Panc1 (cell line): ENCODE measurements around the gene BBS1. TPM values are rescaled to one million over a fixed set of nuclear protein-coding genes. Genes with fewer than 3 reads are reported as not detected.

Experiments
- ATAC-seq: fragments of 200-7000 bp; cut with Tn5 transposase; 2 replicates; pipeline ENCODE4 v1.9.1; 2020; ENCODE audit warnings: mild to moderate bottlenecking, moderate library complexity
- BruUV-seq: library from RNA; stranded (reverse); fragments of 400-500 nt; replicated peaks from 2 replicates; lab custom pipeline; 2021; lab: Mats Ljungman, UMichigan
- CTCF ChIA-PET: fragments of 300-600 bp; sonication (Branson Sonifier 250); formaldehyde crosslinking; loops from one replicate; lab custom pipeline; 2022; ENCODE audit warnings: antibody characterized with exemption; lab: Charles Lee
- POLR2A ChIA-PET: fragments of 300-600 bp; sonication (Branson Sonifier 250); formaldehyde crosslinking; loops from one replicate; lab custom pipeline; 2022; ENCODE audit warnings: antibody characterized with exemption; lab: Charles Lee
- DNase-seq: peaks from one replicate; pipeline ENCODE4 v3.0.0-alpha.2; 2010; ENCODE audit warnings: low read depth, low spot score
- H3K27ac ChIP-seq: 2 replicates; pipeline ENCODE4 v1.5.1; 2011; ENCODE audit warnings: mild to moderate bottlenecking, low read length, inconsistent platforms
- H3K27me3 ChIP-seq: fragments of 200-500 bp; sonication (Bioruptor generic); 2 replicates; pipeline ENCODE4 v1.6.0; 2014; ENCODE audit warnings: low read length, inconsistent platforms; ENCODE audit not compliant: control insufficient read depth, insufficient read depth
- H3K36me3 ChIP-seq: fragments of 200-500 bp; sonication (Bioruptor generic); 2 replicates; pipeline ENCODE4 v1.5.1; 2014; ENCODE audit warnings: inconsistent platforms, mild to moderate bottlenecking, low read length, moderate library complexity; ENCODE audit not compliant: control insufficient read depth, insufficient read depth
- H3K4me1 ChIP-seq: 2 replicates; pipeline ENCODE4 v1.5.1; 2011; ENCODE audit warnings: inconsistent platforms, mild to moderate bottlenecking, low read length, moderate library complexity; ENCODE audit not compliant: control insufficient read depth, insufficient read depth
- H3K4me3 ChIP-seq, 2 experiments: 2 replicates each; pipeline ENCODE4 v1.5.1; 2011 to 2012; ENCODE audit warnings: low read depth in 2 of 2, low read length in 2 of 2, mild to moderate bottlenecking in 2 of 2, inconsistent platforms in 1 of 2, moderate library complexity in 1 of 2
- H3K9me3 ChIP-seq: fragments of 200-500 bp; sonication (Bioruptor generic); 2 replicates; pipeline ENCODE4 v1.5.1; 2014; ENCODE audit warnings: low read depth, mild to moderate bottlenecking, inconsistent platforms, low read length, moderate library complexity; ENCODE audit not compliant: control insufficient read depth, insufficient read depth
- CTCF ChIP-seq: fragments of 450-650 bp; IDR thresholded peaks from 2 replicates; pipeline ENCODE4 v1.5.1; 2017; ENCODE audit warnings: mild to moderate bottlenecking
- POLR2AphosphoS5 ChIP-seq: IDR thresholded peaks from 2 replicates; pipeline ENCODE4 v1.6.1; 2012; ENCODE audit warnings: mild to moderate bottlenecking, low read depth, low read length, moderate library complexity
- REST ChIP-seq, 2 experiments: IDR thresholded peaks; 2 replicates each; pipeline ENCODE4 v1.6.1; 2011 to 2012; ENCODE audit warnings: low read depth in 2 of 2, control low read depth in 1 of 2, low read length in 1 of 2, mild to moderate bottlenecking in 1 of 2, moderate library complexity in 1 of 2; ENCODE audit not compliant: insufficient read depth in 1 of 2
- SIN3A ChIP-seq: IDR thresholded peaks from 2 replicates; pipeline ENCODE4 v1.6.1; 2012; ENCODE audit warnings: low read depth, mild to moderate bottlenecking, low read length, moderate library complexity, borderline replicate concordance; ENCODE audit not compliant: insufficient read depth
- TCF7L2 ChIP-seq: IDR thresholded peaks from 2 replicates; pipeline ENCODE4 v1.6.1; 2011; ENCODE audit warnings: mild to moderate bottlenecking, low read depth, low read length, inconsistent platforms
- in situ Hi-C: cut with HindIII; loops from 2 replicates; pipeline ENCODE4 v1.10.0; 2016; ENCODE audit warnings: low sequenced_read_pairs, low pct_unique_long_range_greater_than_20kb
- intact Hi-C: fragments of 100-400 bp; cut with micrococcal nuclease; formaldehyde crosslinking; loops from one replicate; pipeline ENCODE4 v1.10.0; 2022; ENCODE audit not compliant: unreplicated experiment
- total RNA-seq: library from RNA; stranded (reverse); gene quantifications from one replicate; pipeline ENCODE4 v1.2.1, GENCODE V29; 2021; ENCODE audit not compliant: unreplicated experiment

The BBS1 gene
- total RNA-seq, 1 experiment from 2014 or later: 26.9 TPM

DNA sequence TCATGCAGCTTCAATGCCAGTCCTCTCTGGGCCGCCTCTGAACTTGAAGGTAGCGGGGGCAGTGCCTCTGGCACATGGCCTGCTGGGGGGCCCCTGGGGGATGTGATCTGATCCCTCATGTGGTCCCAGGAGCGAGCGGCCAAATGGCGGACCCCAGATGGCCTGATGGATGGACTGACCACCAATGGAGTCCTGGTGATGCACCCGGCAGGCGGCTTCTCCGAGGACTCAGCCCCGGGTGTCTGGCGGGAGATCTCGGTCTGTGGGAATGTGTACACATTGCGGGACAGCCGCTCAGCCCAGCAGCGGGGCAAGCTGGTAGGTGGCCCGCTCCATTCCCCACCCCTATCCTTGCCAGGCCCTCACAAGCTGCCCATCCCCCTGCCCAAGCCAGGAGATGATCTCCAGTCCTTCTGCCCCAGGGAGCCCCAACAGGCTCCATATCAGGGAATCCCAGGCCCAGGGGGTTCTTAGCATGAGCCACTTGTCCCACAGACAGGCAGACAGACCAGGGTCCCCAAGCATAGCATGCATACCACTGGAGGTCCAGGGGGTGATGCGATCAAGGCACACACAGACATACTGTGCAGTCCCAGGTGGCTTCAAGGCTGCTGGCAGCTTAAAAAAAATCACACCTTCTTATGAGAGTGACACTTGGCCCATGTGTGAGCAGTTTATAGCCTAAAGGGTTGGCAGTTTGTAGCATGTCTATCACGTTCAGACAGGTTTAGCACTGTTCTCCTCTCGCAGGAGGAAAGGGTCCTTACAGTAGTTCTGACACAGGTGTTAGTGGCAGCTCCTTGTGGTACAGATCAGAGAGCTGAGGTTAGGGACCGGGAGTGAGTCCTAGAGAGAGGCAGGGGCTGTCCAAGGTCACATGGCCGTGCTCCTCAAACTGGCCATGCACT is 36.6 kb upstream of the BBS1 start:
- no peaks in the 10 kb centered on the region; the same call in 1 of the 2 replicates for H3K4me1 ChIP-seq
- TF ChIP-seq POLR2AphosphoS5: no peak
- no peak for TF ChIP-seq TCF7L2
- TF ChIP-seq CTCF: no peak
- no peak for TF ChIP-seq REST (IDR thresholded peaks at IDR 0.05; ENCODE audit: insufficient read depth in 1 of 2, low read depth in 2 of 2, low read length in 1 of 2)
- TF ChIP-seq SIN3A: no peak
- ChIA-PET POLR2A (no interaction called here), CTCF (interaction anchor here (0.5 kb wide), 1 partner anchor 73 kb away, joined by 3 read pairs; no protein-coding TSS in a partner anchor)
- intact Hi-C loops: no loop called here
- H3K4me3 ChIP-seq: no peak overlapping the region
- no peak for DNase-seq
- H3K27ac ChIP-seq: no peak overlapping the region
- BruUV-seq: no TSS peak
- no peaks in the 10 kb centered on the region for H3K9me3 ChIP-seq
- H3K36me3 ChIP-seq: no peaks in the 10 kb centered on the region
- ATAC-seq: no peak
- in situ Hi-C loops: no loop called here
- H3K27me3 ChIP-seq: no peaks in the 10 kb centered on the region

- Histone ChIP-seq H3K4me1 (peaks cover 4% of the 10 kb centered on the region), H3K9me3 (no peaks in the 10 kb centered on the region), H3K36me3 (no peaks in the 10 kb centered on the region), H3K4me3 (no peak overlapping the region), H3K27ac (no peak overlapping the region), H3K27me3 (no peaks in the 10 kb centered on the region)
- no TSS peak for BruUV-seq
- ChIA-PET CTCF (no interaction called here), POLR2A (no interaction called here)
- DNase-seq: no peak
- ATAC-seq: no peak
- no peak; the same call in 1 of the 2 replicates for TF ChIP-seq POLR2AphosphoS5
- TF ChIP-seq REST (IDR thresholded peaks at IDR 0.05; ENCODE audit: insufficient read depth in 1 of 2, low read depth in 2 of 2, low read length in 1 of 2): no peak
- TF ChIP-seq TCF7L2: no peak
- no peak for TF ChIP-seq SIN3A
- TF ChIP-seq CTCF: no peak
- intact Hi-C loops: no loop called here
- in situ Hi-C loops: no loop called here
Measured at GRCh38 chr11:66475349-66476172, 34.9 kb upstream of the BBS1 start.
